GM10266 (cell line): ENCODE data around the gene EXOSC9.

Experiments
- DNase-seq: peaks from one replicate; pipeline ENCODE4 v3.0.0; 2012; ENCODE audit errors: extremely low spot score
- TF ChIP-seq, protein P1 (sequence below): IDR thresholded peaks from 2 replicates; pipeline ENCODE4 v1.5.1; 2012; ENCODE audit warnings: mild to moderate bottlenecking, low read depth; ENCODE audit not compliant: control insufficient read depth, insufficient read depth; ENCODE audit errors: missing control alignments

Gene EXOSC9

DNA sequence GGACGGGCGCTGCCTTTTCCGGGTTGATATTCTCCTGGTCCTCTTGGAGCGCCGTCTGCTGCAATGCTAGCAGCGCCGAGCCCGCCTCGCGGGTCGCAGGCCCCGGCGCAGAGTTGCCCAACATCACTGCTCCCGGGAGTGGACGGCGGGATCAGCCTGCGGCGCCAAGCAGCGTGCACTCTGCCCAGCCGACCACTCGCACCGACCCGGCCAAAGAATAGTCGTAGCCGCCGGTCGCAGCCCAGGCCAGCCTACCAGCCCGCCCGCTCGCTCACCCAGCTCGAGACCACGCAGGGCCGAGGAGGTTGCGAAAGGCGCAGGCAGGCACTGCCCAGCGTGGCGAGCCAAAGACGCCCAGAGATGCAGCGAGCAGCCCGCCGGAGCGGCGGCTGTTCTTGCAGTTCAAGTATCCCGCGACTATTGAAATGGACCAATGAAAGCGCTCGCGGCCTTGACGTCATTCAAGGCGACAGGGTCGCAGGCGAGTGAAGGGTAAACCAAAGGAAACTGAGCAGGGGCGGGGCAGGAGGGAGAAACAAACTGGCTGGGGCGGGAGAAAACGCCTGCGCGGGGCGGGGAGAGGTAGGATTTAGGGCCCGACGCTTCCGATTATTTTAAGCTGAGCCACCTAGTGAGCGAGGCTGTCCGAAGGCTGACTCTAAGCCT lies 22.5 kb downstream of the EXOSC9 start, which contains the start of gene CCNA2:
Gene CCNA2, minus strand, starts transcription at position 379 of the 666 bp plus-strand sequence. Its CDS starts 255 bp downstream, at position 124.
- DNase-seq, result peak; percentile 94
- TF ChIP-seq, protein P1, sequence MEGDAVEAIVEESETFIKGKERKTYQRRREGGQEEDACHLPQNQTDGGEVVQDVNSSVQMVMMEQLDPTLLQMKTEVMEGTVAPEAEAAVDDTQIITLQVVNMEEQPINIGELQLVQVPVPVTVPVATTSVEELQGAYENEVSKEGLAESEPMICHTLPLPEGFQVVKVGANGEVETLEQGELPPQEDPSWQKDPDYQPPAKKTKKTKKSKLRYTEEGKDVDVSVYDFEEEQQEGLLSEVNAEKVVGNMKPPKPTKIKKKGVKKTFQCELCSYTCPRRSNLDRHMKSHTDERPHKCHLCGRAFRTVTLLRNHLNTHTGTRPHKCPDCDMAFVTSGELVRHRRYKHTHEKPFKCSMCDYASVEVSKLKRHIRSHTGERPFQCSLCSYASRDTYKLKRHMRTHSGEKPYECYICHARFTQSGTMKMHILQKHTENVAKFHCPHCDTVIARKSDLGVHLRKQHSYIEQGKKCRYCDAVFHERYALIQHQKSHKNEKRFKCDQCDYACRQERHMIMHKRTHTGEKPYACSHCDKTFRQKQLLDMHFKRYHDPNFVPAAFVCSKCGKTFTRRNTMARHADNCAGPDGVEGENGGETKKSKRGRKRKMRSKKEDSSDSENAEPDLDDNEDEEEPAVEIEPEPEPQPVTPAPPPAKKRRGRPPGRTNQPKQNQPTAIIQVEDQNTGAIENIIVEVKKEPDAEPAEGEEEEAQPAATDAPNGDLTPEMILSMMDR, result no peak

DNA sequence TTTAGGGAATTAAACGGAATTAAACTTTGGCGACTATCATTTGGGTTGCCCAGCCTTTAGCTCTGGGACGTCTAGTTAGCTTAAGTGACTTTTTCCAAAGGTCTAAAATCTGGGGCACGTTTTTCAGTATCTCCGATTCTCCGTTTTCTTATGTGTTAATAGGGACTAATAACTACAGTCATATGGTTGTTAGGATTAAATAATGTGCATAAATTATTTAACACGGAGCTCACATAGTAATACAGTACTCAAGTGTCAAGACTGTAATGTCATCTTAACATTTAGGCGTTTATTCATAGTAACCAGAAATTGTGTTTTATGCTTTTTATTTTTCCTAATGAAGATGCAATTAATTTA lies 23.0 kb downstream of the EXOSC9 start:
- no peak for DNase-seq
- TF ChIP-seq, protein P1, result no peak

DNA sequence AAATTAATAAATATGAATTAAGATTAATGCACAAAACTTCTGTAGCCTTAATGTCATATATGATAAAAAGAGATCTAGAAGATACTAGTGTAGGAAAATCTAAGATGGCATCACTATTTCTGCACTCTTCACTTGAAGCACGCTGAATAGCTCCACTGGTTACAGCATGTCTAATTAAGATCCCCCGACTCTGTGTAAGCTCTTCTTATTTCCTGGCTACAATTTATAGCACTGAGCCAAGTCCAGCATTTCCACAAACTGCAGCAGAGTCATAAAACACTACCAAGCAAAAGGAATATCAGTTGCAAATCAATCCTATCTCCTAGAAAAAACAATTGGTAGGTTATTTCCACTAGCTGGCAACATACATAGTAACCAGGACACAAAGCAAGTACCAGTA lies 23.8 kb downstream of the EXOSC9 start:
- DNase-seq, result no peak

DNA sequence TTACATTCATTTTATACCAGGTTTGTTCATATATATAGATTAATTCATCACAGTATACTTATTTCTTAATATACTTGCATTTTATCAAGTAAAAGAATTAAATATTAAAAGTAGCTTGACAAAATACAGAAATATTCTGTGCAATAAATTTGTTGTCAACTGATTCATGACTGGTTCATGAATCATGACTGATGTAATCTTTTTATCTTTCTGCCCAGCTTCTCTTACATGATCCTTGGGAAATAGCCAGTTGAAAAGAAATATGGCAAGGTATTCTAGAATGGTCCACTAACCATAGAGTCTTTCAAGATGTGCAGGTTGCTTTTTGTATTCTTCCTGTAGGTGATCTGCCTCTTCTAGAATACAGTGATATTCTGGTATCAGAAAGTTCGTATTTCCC lies 26.7 kb downstream of the EXOSC9 start:
- DNase-seq, result no peak
- TF ChIP-seq, protein P1, result no peak

More for the DNA sequence above, 23.8 kb downstream of the EXOSC9 start:
- TF ChIP-seq, protein P1, result no peak

DNA sequence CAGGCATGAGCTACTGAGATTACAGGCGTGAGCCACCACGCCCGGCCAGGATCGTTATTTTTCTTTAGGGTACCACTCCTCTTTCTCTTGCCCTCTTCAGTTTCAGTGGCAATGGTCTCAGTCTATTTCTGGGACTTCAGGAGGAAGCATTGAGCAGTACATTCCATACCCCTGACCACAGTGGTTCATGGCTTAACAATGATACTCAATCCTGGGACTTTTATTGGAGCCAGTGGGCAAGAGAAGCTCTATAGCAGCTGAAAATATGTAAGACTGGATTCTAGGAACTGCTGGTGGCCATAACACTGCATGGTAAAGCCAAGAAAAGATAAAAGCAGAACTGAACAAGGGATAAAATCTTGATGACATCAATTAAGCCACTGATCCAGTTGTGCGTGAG lies 28.4 kb downstream of the EXOSC9 start:
- TF ChIP-seq, protein P1, result no peak
- DNase-seq, result no peak

DNA sequence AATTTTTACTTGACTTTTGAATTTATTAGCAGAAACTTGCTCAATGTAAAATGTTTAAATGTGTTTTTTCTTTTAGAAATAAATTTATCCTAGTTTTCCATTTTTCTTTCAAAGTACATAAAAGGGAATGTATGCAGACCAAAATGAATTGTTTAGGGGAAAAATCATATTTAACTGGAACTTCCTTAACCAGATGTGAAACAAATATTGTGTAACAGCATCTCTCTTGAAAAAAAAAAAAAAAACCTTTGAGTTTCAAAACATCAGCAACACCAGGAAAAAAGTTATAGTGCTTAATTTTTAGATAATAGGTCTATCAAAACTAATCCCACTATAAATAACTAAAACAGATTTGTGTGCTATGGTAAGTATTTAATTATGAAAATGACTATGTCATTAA lies 37.0 kb downstream of the EXOSC9 start:
- no peak for DNase-seq
- TF ChIP-seq, protein P1, result no peak

DNA sequence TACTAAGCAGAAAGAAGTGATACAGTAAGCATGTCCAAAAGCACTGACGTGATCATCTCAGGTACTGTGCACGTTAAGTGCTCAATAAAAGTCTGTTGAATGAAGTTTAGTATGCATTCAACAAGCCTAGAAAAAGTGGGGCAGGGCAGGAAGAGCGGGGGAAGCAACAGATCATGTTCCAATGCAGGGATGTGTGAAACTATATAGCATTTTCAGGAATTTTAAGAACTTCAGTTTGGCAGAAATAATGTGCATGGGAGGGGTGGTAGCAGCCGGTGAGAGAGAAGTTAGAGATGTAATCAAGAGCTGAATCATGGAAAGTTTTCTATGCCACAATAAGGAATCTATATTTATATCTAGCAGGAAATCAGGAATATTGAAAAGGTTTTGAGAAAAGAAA lies 41.7 kb downstream of the EXOSC9 start:
- TF ChIP-seq, protein P1, result no peak
- no peak for DNase-seq
